ENCODE results near the gene DAZAP1. TPM values are rescaled to one million over a fixed set of nuclear protein-coding genes. Genes with fewer than 3 reads are reported as not detected.
A peak's percentile ranks its signal among the peaks of the same experiment; 100 is the strongest.

The DAZAP1 gene
- polyA plus RNA-seq, 1 experiment = 45.8 TPM

DNA sequence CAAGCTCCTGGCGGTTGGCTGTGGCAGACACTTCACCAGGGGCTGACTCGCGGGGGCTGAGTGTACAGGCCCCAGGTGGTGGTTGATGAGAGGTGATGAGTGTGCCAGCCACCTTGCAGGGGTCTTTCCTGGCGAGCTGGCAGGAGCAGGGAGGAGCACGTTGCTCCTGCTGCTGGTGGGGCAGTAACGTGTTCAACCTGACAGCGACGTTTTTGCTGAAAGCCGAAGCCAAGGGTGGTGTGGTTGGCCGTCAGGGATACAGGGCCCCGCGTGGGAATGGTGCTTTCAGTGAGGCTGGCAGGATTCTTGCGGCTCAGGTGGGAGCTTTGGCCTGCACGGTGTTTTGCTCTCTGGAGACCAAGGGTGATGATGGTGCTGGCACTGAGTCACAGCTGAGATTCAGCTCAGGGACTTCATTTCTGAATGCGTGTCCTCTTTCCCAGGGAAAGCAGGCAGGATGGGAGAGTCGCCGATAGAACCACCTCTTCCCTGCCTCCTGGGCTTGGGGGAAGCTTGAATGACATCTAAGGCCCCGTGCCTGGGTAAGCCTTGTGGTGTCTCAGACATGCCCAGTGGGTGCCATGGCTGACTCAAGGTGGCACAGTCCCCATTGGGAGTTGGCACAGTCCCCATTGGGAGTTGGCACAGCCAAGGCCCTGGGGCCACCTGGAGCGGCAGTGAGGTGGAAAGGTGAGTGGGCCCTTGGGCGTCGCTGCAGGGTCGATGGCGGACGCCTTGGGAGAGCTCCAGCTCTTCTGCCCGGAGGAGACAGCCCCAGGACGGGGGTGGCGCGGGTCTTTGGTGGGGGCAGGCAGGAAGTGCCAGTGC is 8.8 kb downstream of the DAZAP1 start:
- ChIA-PET CTCF (interaction anchor here (1.1 kb wide), 1 partner anchor 20 kb away, joined by 3 read pairs; no protein-coding TSS in a partner anchor), POLR2A (interaction anchor here (1.9 kb wide), 1 partner anchor 147 kb away, joined by 5 read pairs; the partner anchor contains the start of gene CIRBP)
- peak overlapping the region; percentile 93 for H3K27ac ChIP-seq (ENCODE audit: low read depth, low read length)

GRCh38 chr19:1417145-1417544 is 9.8 kb downstream of the DAZAP1 start:
- POLR2A ChIA-PET = interaction anchor here (0.6 to 1.9 kb wide), 2 partner anchors 35 to 148 kb away, joined by 5 to 11 read pairs; partner anchors contain the start of gene CIRBP
- no peak for TF ChIP-seq CTCF (IDR thresholded peaks at IDR 0.05; ENCODE audit: low read depth, low read length)
- Histone ChIP-seq H3K27me3 (ENCODE audit: control insufficient read depth, insufficient read depth, low read length) (no peaks in the 10 kb centered on the region), H3K4me3 (ENCODE audit: low read depth, low read length) (no peak overlapping the region), H3K9me3 (ENCODE audit: control insufficient read depth, insufficient read depth, low read length) (no peaks in the 10 kb centered on the region; the same call in 1 of the 2 replicates), H3K27ac (ENCODE audit: low read depth, low read length) (peak overlapping the region; percentile 31)
- CTCF ChIA-PET = no interaction called here
- no peak for DNase-seq (ENCODE audit: low read depth, low spot score)

More for the DNA sequence above, 8.8 kb downstream of the DAZAP1 start:
- H3K27me3 ChIP-seq (ENCODE audit: control insufficient read depth, insufficient read depth, low read length) = no peaks in the 10 kb centered on the region
- DNase-seq (ENCODE audit: low read depth, low spot score) = no peak
- peak overlapping the region; percentile 32 for H3K4me3 ChIP-seq (ENCODE audit: low read depth, low read length)
- H3K9me3 ChIP-seq (ENCODE audit: control insufficient read depth, insufficient read depth, low read length) = no peaks in the 10 kb centered on the region; the same call in 1 of the 2 replicates
- no peak for TF ChIP-seq CTCF (IDR thresholded peaks at IDR 0.05; ENCODE audit: low read depth, low read length)

- peak overlapping the region; percentile 11 for H3K27ac ChIP-seq (ENCODE audit: low read depth, low read length)
Observed at GRCh38 chr19:1417681-1418495, 10.5 kb downstream of the DAZAP1 start.

DNA sequence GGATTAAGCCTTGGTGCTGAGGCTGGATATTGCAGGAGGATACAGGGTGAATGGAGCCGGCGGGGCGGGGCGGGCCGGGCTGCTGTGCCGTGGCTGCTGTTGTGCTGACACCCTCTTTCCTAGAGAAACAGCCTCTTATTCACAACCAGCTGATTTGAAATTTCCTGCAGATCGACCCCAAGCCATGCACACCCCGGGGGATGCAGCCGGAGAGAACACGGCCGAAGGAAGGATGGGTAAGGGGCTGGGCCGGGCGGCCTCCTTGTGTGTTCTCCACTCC is 11.1 kb downstream of the DAZAP1 start:
- H3K27ac ChIP-seq (ENCODE audit: low read depth, low read length) = no peak overlapping the region
- no peaks in the 10 kb centered on the region; the same call in 1 of the 2 replicates for H3K9me3 ChIP-seq (ENCODE audit: control insufficient read depth, insufficient read depth, low read length)
- no peak overlapping the region for H3K4me3 ChIP-seq (ENCODE audit: low read depth, low read length)
- CTCF ChIA-PET = no interaction called here
- TF ChIP-seq CTCF (IDR thresholded peaks at IDR 0.05; ENCODE audit: low read depth, low read length) = no peak
- H3K27me3 ChIP-seq (ENCODE audit: control insufficient read depth, insufficient read depth, low read length) = no peaks in the 10 kb centered on the region
- POLR2A ChIA-PET = interaction anchor here (1.2 kb wide), 1 partner anchor 10 kb away, joined by 3 read pairs; no protein-coding TSS in a partner anchor
- DNase-seq (ENCODE audit: low read depth, low spot score) = no peak

More at GRCh38 chr19:1417681-1418495, 10.5 kb downstream of the DAZAP1 start:
- ChIA-PET CTCF (no interaction called here), POLR2A (interaction anchor here (1.2 to 1.9 kb wide), 2 partner anchors 9 to 149 kb away, joined by 3 to 5 read pairs; partner anchors contain the start of gene CIRBP)
- Histone ChIP-seq H3K4me3 (ENCODE audit: low read depth, low read length) (no peak overlapping the region), H3K9me3 (ENCODE audit: control insufficient read depth, insufficient read depth, low read length) (no peaks in the 10 kb centered on the region; the same call in 1 of the 2 replicates), H3K27me3 (ENCODE audit: control insufficient read depth, insufficient read depth, low read length) (no peaks in the 10 kb centered on the region)
- no peak for DNase-seq (ENCODE audit: low read depth, low spot score)
- TF ChIP-seq CTCF (IDR thresholded peaks at IDR 0.05; ENCODE audit: low read depth, low read length) = no peak

All from AG04450 (cell line).